GM12891 (cell line): ENCODE results near the gene GLS.

Source experiments
- POLR2A ChIP-seq: IDR thresholded peaks from 2 replicates; pipeline ENCODE4 v1.6.1; 2011; ENCODE audit warnings: low read depth, low read length, control low read depth
- POLR2AphosphoS5 ChIP-seq: IDR thresholded peaks from 2 replicates; pipeline ENCODE4 v1.6.1; 2011; ENCODE audit warnings: low read depth, low read length, control low read depth

DNA sequence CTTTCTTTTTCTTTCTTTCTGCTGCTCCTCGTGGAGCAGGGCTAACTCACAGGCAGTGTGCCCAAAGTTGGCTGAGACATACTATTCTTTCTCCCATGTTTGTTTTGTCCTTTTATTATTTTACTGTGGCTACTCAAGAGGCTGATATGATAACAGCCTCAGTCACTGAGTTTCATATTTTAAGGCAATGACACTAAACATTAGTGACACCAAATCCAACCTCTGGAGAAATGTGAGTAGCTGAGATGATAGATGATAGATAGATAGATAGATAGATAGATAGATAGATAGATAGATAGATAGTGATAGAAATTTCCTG is 45.8 kb upstream of the GLS start:
- TF ChIP-seq POLR2A = no peak
- TF ChIP-seq POLR2AphosphoS5 = no peak
